Measurements from ENCODE around the gene DOCK1. TPM values are rescaled to one million over a fixed set of nuclear protein-coding genes. Genes with fewer than 3 reads are reported as not detected.
"Not testable (repeated sequence)": the region's sequence is repeated elsewhere in the genome, so short reads cannot be mapped to it uniquely, and the experiment has no call there.

The DOCK1 gene
- total RNA-seq, 1 donor from 2014 or later: 74.8 TPM

DNA sequence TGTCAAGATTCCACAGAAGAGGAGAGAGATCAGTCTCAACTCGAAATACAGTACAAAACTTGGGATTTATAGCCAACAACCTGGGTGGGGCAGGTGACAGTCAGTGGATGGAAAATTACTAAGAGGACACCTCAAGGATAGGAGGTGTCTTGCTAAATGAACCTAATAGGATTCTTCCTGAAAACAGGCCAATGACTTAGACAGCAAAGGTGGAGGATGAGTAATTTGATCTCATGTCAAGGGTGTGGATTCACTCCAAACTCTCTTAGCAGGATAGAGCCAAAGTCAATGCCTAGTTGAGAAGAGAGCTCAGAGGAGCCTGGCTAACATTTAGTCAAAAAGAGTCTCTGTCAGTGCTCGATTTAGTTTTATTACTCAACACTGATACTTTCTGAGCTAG is 397.9 kb downstream of the DOCK1 start:
- Mint-ChIP-seq H3K27ac (no peak overlapping the region), H3K4me3 (no peak overlapping the region), H3K27me3 (ENCODE audit: low read depth) (no peaks in the 10 kb centered on the region), H3K9me3 (no peaks in the 10 kb centered on the region), H3K36me3 (no peaks in the 10 kb centered on the region), H3K4me1 (peaks cover 6% of the 10 kb centered on the region)
- TF ChIP-seq, protein P1, sequence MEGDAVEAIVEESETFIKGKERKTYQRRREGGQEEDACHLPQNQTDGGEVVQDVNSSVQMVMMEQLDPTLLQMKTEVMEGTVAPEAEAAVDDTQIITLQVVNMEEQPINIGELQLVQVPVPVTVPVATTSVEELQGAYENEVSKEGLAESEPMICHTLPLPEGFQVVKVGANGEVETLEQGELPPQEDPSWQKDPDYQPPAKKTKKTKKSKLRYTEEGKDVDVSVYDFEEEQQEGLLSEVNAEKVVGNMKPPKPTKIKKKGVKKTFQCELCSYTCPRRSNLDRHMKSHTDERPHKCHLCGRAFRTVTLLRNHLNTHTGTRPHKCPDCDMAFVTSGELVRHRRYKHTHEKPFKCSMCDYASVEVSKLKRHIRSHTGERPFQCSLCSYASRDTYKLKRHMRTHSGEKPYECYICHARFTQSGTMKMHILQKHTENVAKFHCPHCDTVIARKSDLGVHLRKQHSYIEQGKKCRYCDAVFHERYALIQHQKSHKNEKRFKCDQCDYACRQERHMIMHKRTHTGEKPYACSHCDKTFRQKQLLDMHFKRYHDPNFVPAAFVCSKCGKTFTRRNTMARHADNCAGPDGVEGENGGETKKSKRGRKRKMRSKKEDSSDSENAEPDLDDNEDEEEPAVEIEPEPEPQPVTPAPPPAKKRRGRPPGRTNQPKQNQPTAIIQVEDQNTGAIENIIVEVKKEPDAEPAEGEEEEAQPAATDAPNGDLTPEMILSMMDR (IDR thresholded peaks at IDR 0.05; ENCODE audit: unreplicated experiment): no peak
- DNase-seq (ENCODE audit: low spot score in 2 of 2, unreplicated experiment in 2 of 2): no peak

DNA sequence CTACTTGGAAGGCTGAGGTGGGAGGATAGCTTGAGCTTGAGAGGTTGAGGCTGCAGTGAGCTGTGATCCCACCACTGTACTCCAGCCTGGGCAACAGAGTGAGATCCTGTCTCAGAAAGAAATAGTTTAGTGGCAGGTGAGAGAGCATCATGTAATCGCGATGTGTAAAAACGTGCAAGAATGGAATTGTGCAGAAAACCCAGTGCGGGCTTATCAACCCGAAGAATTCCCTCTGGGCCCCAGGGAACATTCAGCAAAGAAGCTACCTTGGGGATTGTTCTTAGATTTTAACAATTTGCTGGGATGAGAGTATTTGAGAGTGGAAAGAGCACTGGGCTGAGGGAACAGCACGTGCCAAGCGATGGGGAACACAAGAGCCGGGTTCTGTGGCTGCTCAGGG is 398.5 kb downstream of the DOCK1 start:
- Mint-ChIP-seq H3K27me3 (ENCODE audit: low read depth) (no peaks in the 10 kb centered on the region), H3K4me1 (no peaks in the 10 kb centered on the region), H3K36me3 (no peaks in the 10 kb centered on the region), H3K27ac (no peak overlapping the region), H3K4me3 (no peak overlapping the region), H3K9me3 (no peaks in the 10 kb centered on the region)
- DNase-seq (ENCODE audit: low spot score in 2 of 2, unreplicated experiment in 2 of 2): no peak
- TF ChIP-seq, protein P1 (IDR thresholded peaks at IDR 0.05; ENCODE audit: unreplicated experiment): no peak

DNA sequence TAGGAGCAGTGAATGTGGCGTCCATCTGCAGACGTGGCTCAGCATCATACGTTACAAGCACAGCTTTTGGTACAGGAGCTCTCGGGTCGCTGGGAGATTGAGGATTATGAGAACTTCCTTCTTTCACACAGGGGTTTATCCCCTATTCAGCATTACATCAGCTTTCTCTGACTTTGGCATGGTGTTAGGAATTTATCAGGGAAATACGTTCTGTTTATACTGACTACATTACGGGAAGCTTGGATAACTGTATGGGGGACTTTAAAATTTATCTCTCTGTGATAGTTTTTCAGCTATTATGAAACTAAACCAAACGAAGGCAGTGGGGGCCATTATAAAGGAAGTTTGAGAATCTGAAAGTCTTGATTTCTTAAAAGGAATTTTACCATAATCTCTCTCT is 401.3 kb downstream of the DOCK1 start:
- H3K27ac Mint-ChIP-seq: no peak overlapping the region
- TF ChIP-seq, protein P1 (IDR thresholded peaks at IDR 0.05; ENCODE audit: unreplicated experiment): no peak
- DNase-seq (ENCODE audit: low spot score in 2 of 2, unreplicated experiment in 2 of 2): no peak

GRCh38 chr10:127307338-127307737 is 402.1 kb downstream of the DOCK1 start:
- H3K9me3 Mint-ChIP-seq: no peaks in the 10 kb centered on the region
- peaks cover 6% of the 10 kb centered on the region for H3K4me1 Mint-ChIP-seq
- no peak for DNase-seq (ENCODE audit: low spot score in 2 of 2, unreplicated experiment in 2 of 2)
- H3K36me3 Mint-ChIP-seq: no peaks in the 10 kb centered on the region
- H3K4me3 Mint-ChIP-seq: no peak overlapping the region
- H3K27ac Mint-ChIP-seq: no peak overlapping the region
- no peaks in the 10 kb centered on the region for H3K27me3 Mint-ChIP-seq (ENCODE audit: low read depth)
- TF ChIP-seq, protein P1 (IDR thresholded peaks at IDR 0.05; ENCODE audit: unreplicated experiment): no peak

More for the DNA sequence above, 401.3 kb downstream of the DOCK1 start:
- H3K36me3 Mint-ChIP-seq: no peaks in the 10 kb centered on the region
- no peaks in the 10 kb centered on the region for H3K9me3 Mint-ChIP-seq
- no peak overlapping the region for H3K4me3 Mint-ChIP-seq
- peaks cover 6% of the 10 kb centered on the region for H3K4me1 Mint-ChIP-seq
- H3K27me3 Mint-ChIP-seq (ENCODE audit: low read depth): no peaks in the 10 kb centered on the region

GRCh38 chr10:127308031-127308430 is 402.8 kb downstream of the DOCK1 start:
- no peak overlapping the region for H3K4me3 Mint-ChIP-seq
- no peaks in the 10 kb centered on the region for H3K36me3 Mint-ChIP-seq
- no peak for DNase-seq (ENCODE audit: low spot score in 2 of 2, unreplicated experiment in 2 of 2)
- H3K9me3 Mint-ChIP-seq: no peaks in the 10 kb centered on the region
- TF ChIP-seq, protein P1 (IDR thresholded peaks at IDR 0.05; ENCODE audit: unreplicated experiment): no peak
- no peaks in the 10 kb centered on the region for H3K27me3 Mint-ChIP-seq (ENCODE audit: low read depth)
- peaks cover 6% of the 10 kb centered on the region for H3K4me1 Mint-ChIP-seq
- H3K27ac Mint-ChIP-seq: no peak overlapping the region

GRCh38 chr10:127309619-127310018 is 404.4 kb downstream of the DOCK1 start:
- not testable (repeated sequence) for H3K27me3 Mint-ChIP-seq (ENCODE audit: low read depth); DNase-seq (ENCODE audit: low spot score in 2 of 2, unreplicated experiment in 2 of 2); H3K27ac Mint-ChIP-seq; H3K9me3 Mint-ChIP-seq; H3K4me3 Mint-ChIP-seq; H3K36me3 Mint-ChIP-seq; H3K4me1 Mint-ChIP-seq

All from mesothelial cell of epicardium (in vitro differentiated cells).